SU-DHL-6 (cell line): ENCODE results near the gene TEKTIP1.

Experiments
- H2AFZ ChIP-seq: fragments of 200-600 bp; sonication (generic); 2 replicates; pipeline ENCODE4 v1.6.1; 2014; ENCODE audit warnings: low read depth, mild to moderate bottlenecking, moderate library complexity, mixed read lengths, antibody characterized with exemption, low read length; ENCODE audit not compliant: severe bottlenecking
- H3F3A ChIP-seq: fragments of 200-600 bp; shearing (Covaris generic); 2 replicates; pipeline ENCODE4 v1.6.0; 2016; ENCODE audit warnings: antibody characterized with exemption, mild to moderate bottlenecking; ENCODE audit not compliant: insufficient read depth
- H3K27ac ChIP-seq: fragments of 200-600 bp; sonication (generic); 2 replicates; pipeline ENCODE4 v1.5.1; 2016; ENCODE audit warnings: low read depth, mild to moderate bottlenecking, low read length, moderate library complexity, mixed read lengths
- H3K27me3 ChIP-seq: fragments of 200-600 bp; sonication (generic), shearing (Covaris generic); 2 replicates; pipeline ENCODE4 v1.6.0; 2014; ENCODE audit warnings: mild to moderate bottlenecking, low read length
- H3K36me3 ChIP-seq: fragments of 200-600 bp; sonication (generic); 2 replicates; pipeline ENCODE4 v1.6.1; 2014; ENCODE audit warnings: mild to moderate bottlenecking, low read length, mixed read lengths
- H3K4me2 ChIP-seq: fragments of 300-600, 200-600 bp; shearing (Covaris generic), sonication (generic); 2 replicates; pipeline ENCODE4 v1.6.0; 2014; ENCODE audit warnings: low read length, low read depth, mild to moderate bottlenecking; ENCODE audit not compliant: poor library complexity, severe bottlenecking
- H3K4me3 ChIP-seq: fragments of 200-600 bp; sonication (generic); 2 replicates; pipeline ENCODE4 v1.5.1; 2014; ENCODE audit warnings: antibody characterized with exemption, low read length, mild to moderate bottlenecking, mixed read lengths; ENCODE audit not compliant: insufficient read depth, poor library complexity, severe bottlenecking
- H3K79me2 ChIP-seq: fragments of 200-600 bp; sonication (generic); 2 replicates; pipeline ENCODE4 v1.6.1; 2014; ENCODE audit warnings: mild to moderate bottlenecking, low read length, moderate library complexity; ENCODE audit not compliant: insufficient read depth
- H3K9ac ChIP-seq: fragments of 200-600 bp; sonication (generic); 2 replicates; pipeline ENCODE4 v1.7.0; 2014; ENCODE audit warnings: mild to moderate bottlenecking, low read length
- H3K9me2 ChIP-seq: fragments of 200-600 bp; sonication (generic); replicated peaks from 2 replicates; pipeline ENCODE4 v1.6.1; 2014; ENCODE audit warnings: low read length; ENCODE audit not compliant: insufficient read depth
- H3K9me3 ChIP-seq: fragments of 200-600 bp; sonication (generic); 2 replicates; pipeline ENCODE4 v1.6.1; 2014; ENCODE audit warnings: low read length, mixed read lengths; ENCODE audit not compliant: insufficient read depth
- H4K20me1 ChIP-seq: fragments of 200-600 bp; sonication (generic); 2 replicates; pipeline ENCODE4 v1.6.1; 2014; ENCODE audit warnings: low read depth, mild to moderate bottlenecking, antibody characterized with exemption, low read length, moderate library complexity, mixed read lengths
- CTCF ChIP-seq: fragments of 200-600 bp; sonication (generic); IDR thresholded peaks from one replicate; pipeline ENCODE4 v1.5.1; 2017; ENCODE audit warnings: antibody characterized with exemption, mild to moderate bottlenecking, low read length, moderate library complexity; ENCODE audit not compliant: insufficient read depth, poor library complexity, severe bottlenecking
- EZH2phosphoT487 ChIP-seq: fragments of 200-600 bp; sonication (generic), shearing (Covaris generic); conservative IDR thresholded peaks from 2 replicates; pipeline ENCODE4 v1.6.1; 2018; ENCODE audit warnings: mild to moderate bottlenecking, antibody characterized with exemption, low read length, moderate library complexity, mixed read lengths

Gene TEKTIP1

GRCh38 chr19:3503036-3503572, 35.9 kb upstream of the TEKTIP1 start:
- no peaks in the 10 kb centered on the region; the same call in 1 of the 2 replicates for H3F3A ChIP-seq
- peaks cover 38% of the 10 kb centered on the region for H3K79me2 ChIP-seq
- H3K4me2 ChIP-seq = no peak overlapping the region
- no peak overlapping the region for H3K4me3 ChIP-seq
- H3K9me3 ChIP-seq = no peaks in the 10 kb centered on the region
- no peaks in the 10 kb centered on the region for H4K20me1 ChIP-seq
- H3K9me2 ChIP-seq = no peaks in the 10 kb centered on the region
- H3K36me3 ChIP-seq = no peaks in the 10 kb centered on the region
- no peak for TF ChIP-seq CTCF
- TF ChIP-seq EZH2phosphoT487 = no peak
- H3K27ac ChIP-seq = no peak overlapping the region
- no peak overlapping the region for H2AFZ ChIP-seq
- H3K9ac ChIP-seq = no peak overlapping the region
- H3K27me3 ChIP-seq = no peaks in the 10 kb centered on the region

GRCh38 chr19:3504735-3505134, 34.2 kb upstream of the TEKTIP1 start:
- Histone ChIP-seq H3K9me3 (no peaks in the 10 kb centered on the region), H2AFZ (no peak overlapping the region), H4K20me1 (no peaks in the 10 kb centered on the region), H3K4me3 (no peak overlapping the region), H3K79me2 (peaks cover 42% of the 10 kb centered on the region), H3K9me2 (no peaks in the 10 kb centered on the region), H3F3A (no peaks in the 10 kb centered on the region; the same call in 1 of the 2 replicates), H3K27ac (no peak overlapping the region), H3K36me3 (no peaks in the 10 kb centered on the region), H3K4me2 (peak overlapping the region; percentile 62), H3K27me3 (no peaks in the 10 kb centered on the region), H3K9ac (peak overlapping the region; percentile 75; the same call in 1 of the 2 replicates)
- TF ChIP-seq EZH2phosphoT487 (no peak), CTCF (no peak)

GRCh38 chr19:3505598-3506383, 33.2 kb upstream of the TEKTIP1 start, which contains the start of gene FZR1:
Gene FZR1, plus strand, starts transcription at chr19:3506311. Its CDS starts 16,679 bp downstream, at chr19:3522990.
- Histone ChIP-seq H2AFZ (peak within 1 kb of the TSS; percentile 92), H3K9me2 (no peaks in the 10 kb centered on the region), H3K4me3 (peak within 1 kb of the TSS; percentile 99), H3K9ac (peak within 1 kb of the TSS; percentile 99), H3K4me2 (peak within 1 kb of the TSS; percentile 62), H3F3A (no peaks in the 10 kb centered on the region; the same call in 1 of the 2 replicates), H3K79me2 (peaks cover 45% of the 10 kb centered on the region), H3K36me3 (no peaks in the 10 kb centered on the region), H3K9me3 (no peaks in the 10 kb centered on the region), H4K20me1 (no peaks in the 10 kb centered on the region), H3K27me3 (no peaks in the 10 kb centered on the region), H3K27ac (peak within 1 kb of the TSS; percentile 74)
- TF ChIP-seq EZH2phosphoT487 (no peak), CTCF (no peak)
